GM19438 (cell line): ENCODE data around the gene PIK3AP1.

Source experiments
- ATAC-seq: cut with Tn5 transposase; IDR thresholded peaks from one replicate; pipeline ENCODE4 v1.9.1; 2021; ENCODE audit warnings: low read depth; ENCODE audit not compliant: unreplicated experiment

Gene PIK3AP1

GRCh38 chr10:96646751-96647166, 73.6 kb downstream of the PIK3AP1 start:
- ATAC-seq = no peak

GRCh38 chr10:96646301-96646700, 74.0 kb downstream of the PIK3AP1 start:
- ATAC-seq = no peak

GRCh38 chr10:96645191-96645721, 75.1 kb downstream of the PIK3AP1 start:
- no peak for ATAC-seq

GRCh38 chr10:96643920-96644319, 76.4 kb downstream of the PIK3AP1 start:
- no peak for ATAC-seq

GRCh38 chr10:96642973-96643372, 77.3 kb downstream of the PIK3AP1 start:
- ATAC-seq = no peak

- ATAC-seq = no peak
Measured at GRCh38 chr10:96642530-96642929, 77.8 kb downstream of the PIK3AP1 start.

GRCh38 chr10:96641396-96642295, 78.7 kb downstream of the PIK3AP1 start:
- no peak for ATAC-seq

GRCh38 chr10:96639899-96640298, 80.4 kb downstream of the PIK3AP1 start:
- ATAC-seq = no peak

GRCh38 chr10:96638696-96639095, 81.6 kb downstream of the PIK3AP1 start:
- no peak for ATAC-seq

GRCh38 chr10:96638120-96638519, 82.2 kb downstream of the PIK3AP1 start:
- no peak for ATAC-seq

- ATAC-seq = no peak
Measured at GRCh38 chr10:96637709-96638108, 82.6 kb downstream of the PIK3AP1 start.

GRCh38 chr10:96636551-96636950, 83.8 kb downstream of the PIK3AP1 start:
- no peak for ATAC-seq

- ATAC-seq = no peak
Measured at GRCh38 chr10:96632974-96633710, 87.2 kb downstream of the PIK3AP1 start.

GRCh38 chr10:96627292-96627691, 93.0 kb downstream of the PIK3AP1 start:
- ATAC-seq = no peak

GRCh38 chr10:96626795-96627194, 93.5 kb downstream of the PIK3AP1 start:
- ATAC-seq = no peak

GRCh38 chr10:96625173-96625572, 95.1 kb downstream of the PIK3AP1 start:
- no peak for ATAC-seq

- no peak for ATAC-seq
Measured at GRCh38 chr10:96622013-96622787, 98.1 kb downstream of the PIK3AP1 start.

- ATAC-seq = no peak
Measured at GRCh38 chr10:96619796-96620773, 100.2 kb downstream of the PIK3AP1 start.

- no peak for ATAC-seq
Measured at GRCh38 chr10:96619120-96619519, 101.2 kb downstream of the PIK3AP1 start.

- no peak for ATAC-seq
Measured at GRCh38 chr10:96618653-96619052, 101.7 kb downstream of the PIK3AP1 start.
